Astrocyte of the spinal cord (primary cell): ENCODE results near the gene DSCAML1.
"Not testable (repeated sequence)": the region's sequence is repeated elsewhere in the genome, so short reads cannot be mapped to it uniquely, and the experiment has no call there.

Experiments used
- DNase-seq: peaks from one replicate; pipeline ENCODE4 v3.0.0; 2011; ENCODE audit warnings: low read depth, low spot score
- H3K4me3 ChIP-seq: 2 replicates; pipeline ENCODE4 v1.5.1; 2011; ENCODE audit warnings: low read depth, mild to moderate bottlenecking, low read length, moderate library complexity
- in situ Hi-C: cut with HindIII; loops from 2 replicates; pipeline ENCODE4 v1.10.0; 2017; ENCODE audit warnings: low sequenced_read_pairs
- TF ChIP-seq, protein P1 (sequence below): IDR thresholded peaks from 2 replicates; pipeline ENCODE4 v1.5.1; 2012; ENCODE audit warnings: low read depth, mild to moderate bottlenecking, low read length, inconsistent platforms

DSCAML1 gene

GRCh38 chr11:117459123-117459978 is 337.7 kb downstream of the DSCAML1 start:
- in situ Hi-C loops, result no loop called here
- TF ChIP-seq, protein P1, sequence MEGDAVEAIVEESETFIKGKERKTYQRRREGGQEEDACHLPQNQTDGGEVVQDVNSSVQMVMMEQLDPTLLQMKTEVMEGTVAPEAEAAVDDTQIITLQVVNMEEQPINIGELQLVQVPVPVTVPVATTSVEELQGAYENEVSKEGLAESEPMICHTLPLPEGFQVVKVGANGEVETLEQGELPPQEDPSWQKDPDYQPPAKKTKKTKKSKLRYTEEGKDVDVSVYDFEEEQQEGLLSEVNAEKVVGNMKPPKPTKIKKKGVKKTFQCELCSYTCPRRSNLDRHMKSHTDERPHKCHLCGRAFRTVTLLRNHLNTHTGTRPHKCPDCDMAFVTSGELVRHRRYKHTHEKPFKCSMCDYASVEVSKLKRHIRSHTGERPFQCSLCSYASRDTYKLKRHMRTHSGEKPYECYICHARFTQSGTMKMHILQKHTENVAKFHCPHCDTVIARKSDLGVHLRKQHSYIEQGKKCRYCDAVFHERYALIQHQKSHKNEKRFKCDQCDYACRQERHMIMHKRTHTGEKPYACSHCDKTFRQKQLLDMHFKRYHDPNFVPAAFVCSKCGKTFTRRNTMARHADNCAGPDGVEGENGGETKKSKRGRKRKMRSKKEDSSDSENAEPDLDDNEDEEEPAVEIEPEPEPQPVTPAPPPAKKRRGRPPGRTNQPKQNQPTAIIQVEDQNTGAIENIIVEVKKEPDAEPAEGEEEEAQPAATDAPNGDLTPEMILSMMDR, result no peak
- DNase-seq, result no peak
- no peak overlapping the region for H3K4me3 ChIP-seq

- no peak for DNase-seq
- no peak overlapping the region for H3K4me3 ChIP-seq
- TF ChIP-seq, protein P1, result no peak
- in situ Hi-C loops, result no loop called here
These were observed 338.5 kb downstream of the DSCAML1 start for GRCh38 chr11:117458275-117459122.

DNA sequence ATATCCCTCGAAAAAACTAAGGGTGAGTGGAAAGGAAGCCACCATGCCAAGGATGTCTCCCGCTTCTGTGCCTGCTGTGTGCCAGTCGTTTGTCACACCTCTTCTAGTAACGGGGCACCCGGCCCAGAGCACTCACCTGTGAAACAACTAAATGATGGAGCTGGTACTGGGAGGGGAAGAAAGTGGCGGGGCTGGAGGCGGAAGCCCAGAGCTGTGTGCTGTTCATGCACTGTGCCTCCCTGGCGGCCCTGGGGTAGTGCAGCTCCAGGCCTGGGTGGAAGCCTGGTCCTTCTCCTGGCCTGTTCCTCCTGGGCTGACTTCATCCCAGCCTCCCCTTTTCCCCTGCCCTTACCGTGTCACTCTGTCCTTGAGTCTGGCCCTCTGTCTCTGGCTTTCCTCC is 339.2 kb downstream of the DSCAML1 start:
- in situ Hi-C loops, result no loop called here
- TF ChIP-seq, protein P1, result no peak

DNA sequence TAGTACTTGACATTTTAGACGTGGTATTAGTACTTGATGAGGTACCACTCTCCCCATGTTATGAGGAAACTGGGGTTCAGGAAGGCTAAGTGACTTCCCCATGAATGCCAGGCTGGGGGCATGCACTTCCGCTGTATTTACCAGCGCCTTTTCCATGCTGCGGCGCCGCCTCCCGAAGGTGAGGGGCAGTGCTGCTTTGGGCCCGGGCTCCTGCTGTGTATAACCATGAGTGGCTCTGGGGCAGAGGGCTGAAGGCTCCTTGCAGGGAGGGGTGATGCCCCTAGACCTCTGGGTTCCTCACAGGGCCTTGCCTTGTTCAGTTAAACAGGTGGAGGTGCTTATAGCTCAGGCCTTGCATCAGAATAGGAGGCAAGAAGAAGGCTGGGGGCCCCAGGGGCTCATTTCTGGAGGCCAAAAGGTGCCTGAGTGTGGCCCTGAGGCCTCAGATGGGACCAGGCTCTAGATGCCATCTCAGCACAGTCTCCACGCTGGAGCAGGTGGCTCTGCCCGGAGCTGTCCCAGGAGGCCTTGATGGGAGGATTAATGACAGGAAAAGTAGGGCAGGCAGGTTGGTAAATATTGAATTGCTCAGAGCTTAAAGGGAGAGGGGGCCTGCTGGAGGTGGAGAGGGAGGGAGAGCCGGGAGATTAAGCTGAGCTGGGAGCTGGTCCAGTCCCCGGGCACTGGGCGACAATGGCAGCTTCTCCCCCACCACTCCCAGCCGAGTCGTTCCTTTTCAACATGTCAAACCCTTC is 339.8 kb downstream of the DSCAML1 start:
- no peak overlapping the region for H3K4me3 ChIP-seq
- in situ Hi-C loops, result no loop called here
- TF ChIP-seq, protein P1, result no peak
- DNase-seq, result no peak

More for the DNA sequence above, 339.2 kb downstream of the DSCAML1 start:
- H3K4me3 ChIP-seq, result no peak overlapping the region
- no peak for DNase-seq

DNA sequence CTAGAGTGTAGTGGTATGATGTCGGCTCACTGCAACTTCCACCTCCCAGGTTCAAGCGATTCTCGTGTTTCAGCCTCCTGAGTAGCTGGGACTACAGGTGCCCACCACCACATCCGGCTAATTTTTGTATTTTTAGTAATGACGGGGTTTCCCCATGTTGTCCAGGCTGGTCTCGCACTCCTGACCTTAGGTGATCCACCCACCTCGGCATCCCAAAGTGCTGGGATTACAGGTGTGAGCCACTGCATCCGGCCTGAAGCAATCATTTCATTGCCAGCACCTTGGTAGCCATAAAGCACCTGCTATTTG is 340.3 kb downstream of the DSCAML1 start:
- in situ Hi-C loops, DNase-seq, H3K4me3 ChIP-seq: not testable (repeated sequence)

DNA sequence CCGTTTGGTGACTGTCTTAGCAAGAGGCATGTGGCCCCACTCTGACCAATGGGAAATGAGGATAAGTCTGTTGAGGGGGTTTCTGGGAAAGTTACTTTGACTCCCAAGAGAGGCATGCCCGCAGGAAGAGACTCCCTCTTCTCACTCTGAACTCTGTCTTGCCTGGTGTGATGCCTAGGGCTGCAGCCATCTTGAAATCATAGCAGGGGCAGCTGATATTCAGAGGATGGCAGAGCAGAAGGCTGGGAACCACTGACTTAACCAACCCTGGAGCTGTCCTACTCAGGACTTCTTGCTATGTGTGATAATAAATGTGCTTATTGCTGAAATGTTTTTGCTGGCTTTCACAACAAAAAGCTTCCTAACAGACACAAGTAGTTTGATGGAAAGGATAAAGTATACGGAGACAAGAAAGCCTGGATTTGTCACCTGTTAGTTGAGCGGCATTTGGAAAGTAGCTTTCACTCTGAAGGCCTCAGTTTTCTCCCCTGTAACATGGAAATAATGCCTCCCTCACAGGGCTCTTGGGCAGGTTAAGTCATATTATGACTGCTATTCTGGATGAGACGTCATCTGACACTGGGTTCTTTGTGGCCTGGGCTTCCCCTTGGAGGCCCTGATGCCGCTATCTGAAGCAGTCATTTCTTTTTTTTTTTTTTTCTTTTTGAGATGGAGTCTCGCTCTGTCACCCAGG is 340.8 kb downstream of the DSCAML1 start:
- in situ Hi-C loops, result no loop called here
- no peak for DNase-seq
- H3K4me3 ChIP-seq, result no peak overlapping the region
- TF ChIP-seq, protein P1, result no peak
